Endodermal cell (in vitro differentiated cells): ENCODE results near the gene PXT1. TPM values are rescaled to one million over a fixed set of nuclear protein-coding genes. Genes with fewer than 3 reads are reported as not detected.

Source experiments
- DNase-seq: peaks from one replicate; pipeline ENCODE4 v3.0.0-alpha.2; 2017
- H3K27ac ChIP-seq: 2 replicates; pipeline ENCODE4 v1.5.1; 2013; ENCODE audit warnings: mild to moderate bottlenecking, low read depth, low read length, moderate library complexity
- H3K27me3 ChIP-seq: 2 replicates; pipeline ENCODE4 v1.6.1; 2013; ENCODE audit warnings: mild to moderate bottlenecking, low read length, moderate library complexity; ENCODE audit not compliant: insufficient read depth, control insufficient read depth, poor library complexity, severe bottlenecking
- H3K36me3 ChIP-seq: 2 replicates; pipeline ENCODE4 v1.7.0; 2013; ENCODE audit warnings: mild to moderate bottlenecking, low read length, moderate library complexity; ENCODE audit not compliant: control insufficient read depth, insufficient read depth
- H3K4me1 ChIP-seq: one replicate; pipeline ENCODE4 v1.7.0; 2013; ENCODE audit warnings: low read length; ENCODE audit not compliant: control insufficient read depth, insufficient read depth
- H3K4me3 ChIP-seq: 2 replicates; pipeline ENCODE4 v1.5.1; 2013; ENCODE audit warnings: mild to moderate bottlenecking, low read length, moderate library complexity
- H3K9ac ChIP-seq: 2 replicates; pipeline ENCODE4 v1.6.1; 2013; ENCODE audit warnings: mild to moderate bottlenecking, low read length, moderate library complexity; ENCODE audit not compliant: poor library complexity, severe bottlenecking; ENCODE audit errors: extremely low read depth
- H3K9me3 ChIP-seq: 2 replicates; pipeline ENCODE4 v1.6.1; 2013; ENCODE audit warnings: mild to moderate bottlenecking, low read length, moderate library complexity; ENCODE audit not compliant: control insufficient read depth
- H3K27ac Mint-ChIP-seq: 2 replicates; pipeline ENCODE4 v1.8.0; 2020; ENCODE audit warnings: mixed read lengths
- H3K27me3 Mint-ChIP-seq: 2 replicates; pipeline ENCODE4 v1.8.0; 2021; ENCODE audit warnings: mild to moderate bottlenecking, mixed read lengths; ENCODE audit not compliant: insufficient read depth
- H3K36me3 Mint-ChIP-seq: 2 replicates; pipeline ENCODE4 v1.8.0; 2020; ENCODE audit warnings: low read depth, mixed read lengths
- H3K4me1 Mint-ChIP-seq: 2 replicates; pipeline ENCODE4 v1.8.0; 2020; ENCODE audit warnings: mixed read lengths
- H3K4me3 Mint-ChIP-seq: 2 replicates; pipeline ENCODE4 v1.8.0; 2020; ENCODE audit warnings: mild to moderate bottlenecking, moderate library complexity, mixed read lengths
- H3K9me3 Mint-ChIP-seq: 2 replicates; pipeline ENCODE4 v1.8.0; 2020; ENCODE audit warnings: mild to moderate bottlenecking, mixed read lengths
- CTCF ChIP-seq: fragments of 200-600 bp; sonication (generic); conservative IDR thresholded peaks from 2 replicates; pipeline ENCODE4 v1.5.0; 2021; ENCODE audit warnings: antibody characterized with exemption, mild to moderate bottlenecking
- WGBS, 2 experiments: methylation state at CpG; one replicate each; pipeline versions ENCODE4 v1.1.5 to v1.1.7; 2013; ENCODE audit warnings: missing lambda C conversion rate in 2 of 2, mixed read lengths in 1 of 2; ENCODE audit not compliant: insufficient coverage in 1 of 2, insufficient read length in 1 of 2; 5-methylcytosine and 5-hydroxymethylcytosine counted together
- total RNA-seq, 2 donors: library from RNA; stranded (reverse); fragmentation: NEBNext Ultra II Directional in 1 of 2; extraction: Animal tissue kit (Norgen Biotek cat#: 25700) in 1 of 2; gene quantifications; 2 replicates in 1 of 2; 3 replicates in 1 of 2; pipeline ENCODE4 v1.2.1, GENCODE V29; 2021

The PXT1 gene
- total RNA-seq, 2 donors from 2014 or later = 0.15 TPM; not detected in 1

GRCh38 chr6:36442103-36442670 is 467 bp downstream of the PXT1 start:
- peak overlapping the region; percentile 73 for H3K9ac ChIP-seq
- 80 to 82% methylated on average over 10 to 12 of the region's 12 CpGs for WGBS, 2 experiments

GRCh38 chr6:36441307-36441894 is 1.3 kb downstream of the PXT1 start:
- peak; percentile 94 for DNase-seq
- no peaks in the 10 kb centered on the region for H3K36me3 ChIP-seq
- H3K9me3 ChIP-seq = no peaks in the 10 kb centered on the region
- peak overlapping the region; percentile 60 for H3K27ac Mint-ChIP-seq
- H3K4me3 Mint-ChIP-seq = peak overlapping the region; percentile 19
- no peaks in the 10 kb centered on the region for H3K9me3 Mint-ChIP-seq
- peak overlapping the region; percentile 7 for H3K27ac ChIP-seq
- H3K27me3 Mint-ChIP-seq = no peaks in the 10 kb centered on the region
- H3K9ac ChIP-seq = peak overlapping the region; percentile 35
- H3K27me3 ChIP-seq = no peaks in the 10 kb centered on the region
- H3K36me3 Mint-ChIP-seq = peaks cover 3% of the 10 kb centered on the region
- peaks cover 6% of the 10 kb centered on the region for H3K4me1 ChIP-seq
- peaks cover 22% of the 10 kb centered on the region for H3K4me1 Mint-ChIP-seq
- WGBS, 2 experiments = 20 to 36% methylated on average over 2 to 8 of the region's 8 CpGs
- H3K4me3 ChIP-seq = no peak overlapping the region
- TF ChIP-seq CTCF = no peak

More at GRCh38 chr6:36442103-36442670, 467 bp downstream of the PXT1 start:
- no peak for TF ChIP-seq CTCF
- no peaks in the 10 kb centered on the region for H3K9me3 ChIP-seq
- peak overlapping the region; percentile 83 for H3K27ac ChIP-seq
- H3K4me1 ChIP-seq = peaks cover 6% of the 10 kb centered on the region
- Mint-ChIP-seq H3K27me3 (no peaks in the 10 kb centered on the region), H3K4me3 (peak overlapping the region; percentile 94), H3K27ac (peak overlapping the region; percentile 91), H3K9me3 (no peaks in the 10 kb centered on the region), H3K36me3 (peaks cover 3% of the 10 kb centered on the region), H3K4me1 (peaks cover 22% of the 10 kb centered on the region)
- H3K4me3 ChIP-seq = peak overlapping the region; percentile 97
- no peaks in the 10 kb centered on the region for H3K36me3 ChIP-seq
- DNase-seq = peak; percentile 48
- H3K27me3 ChIP-seq = no peaks in the 10 kb centered on the region

- no peak overlapping the region for H3K27ac ChIP-seq
- Mint-ChIP-seq H3K9me3 (no peaks in the 10 kb centered on the region), H3K27me3 (no peaks in the 10 kb centered on the region), H3K36me3 (no peaks in the 10 kb centered on the region), H3K27ac (no peak overlapping the region), H3K4me3 (no peak overlapping the region), H3K4me1 (peaks cover 13% of the 10 kb centered on the region)
- no peak for DNase-seq
- H3K9ac ChIP-seq = no peak overlapping the region
- peak; percentile 8 for TF ChIP-seq CTCF
- H3K27me3 ChIP-seq = no peaks in the 10 kb centered on the region
- no peak overlapping the region for H3K4me3 ChIP-seq
- WGBS, 2 experiments = 88 to 91% methylated on average over 1 of the region's 1 CpG
- no peaks in the 10 kb centered on the region for H3K36me3 ChIP-seq
- no peaks in the 10 kb centered on the region for H3K9me3 ChIP-seq
- no peaks in the 10 kb centered on the region for H3K4me1 ChIP-seq
Observed at GRCh38 chr6:36436466-36436865, 6.2 kb downstream of the PXT1 start.
